Thymus (tissue), 11 donors: ENCODE results near the gene ADM. TPM values are rescaled to one million over a fixed set of nuclear protein-coding genes. Genes with fewer than 3 reads are reported as not detected.

Experiments
- DNase-seq, 9 donors: peaks; one replicate each; pipeline ENCODE4 v3.0.0-alpha.2; 2013; ENCODE audit warnings: low spot score in 9 of 9, low read depth in 6 of 9, missing footprints in 1 of 9
- H3K27ac ChIP-seq, 2 donors: one replicate each; pipeline ENCODE4 v1.5.1; 2013; ENCODE audit warnings: control low read depth in 1 of 2, low read depth in 1 of 2, low read length in 1 of 2, mild to moderate bottlenecking in 1 of 2, moderate library complexity in 1 of 2
- H3K27me3 ChIP-seq, 2 donors: one replicate each; pipeline ENCODE4 v1.5.1; 2013; ENCODE audit warnings: low read length in 1 of 2; ENCODE audit not compliant: control insufficient read depth in 2 of 2, insufficient read depth in 1 of 2
- H3K36me3 ChIP-seq, 2 donors: one replicate each; pipeline ENCODE4 v1.5.1; 2013; ENCODE audit warnings: low read length in 1 of 2, mild to moderate bottlenecking in 1 of 2, moderate library complexity in 1 of 2; ENCODE audit not compliant: control insufficient read depth in 2 of 2, insufficient read depth in 2 of 2
- H3K4me1 ChIP-seq, 2 donors: one replicate each; pipeline ENCODE4 v1.5.1; 2013; ENCODE audit warnings: low read length in 2 of 2; ENCODE audit not compliant: control insufficient read depth in 2 of 2, insufficient read depth in 2 of 2
- H3K4me3 ChIP-seq, 2 donors: one replicate each; pipeline ENCODE4 v1.5.1; 2013; ENCODE audit warnings: low read length in 2 of 2, control low read depth in 1 of 2, mild to moderate bottlenecking in 1 of 2
- H3K9me3 ChIP-seq, 2 donors: one replicate each; pipeline ENCODE4 v1.5.1; 2013; ENCODE audit warnings: low read length in 1 of 2, mild to moderate bottlenecking in 1 of 2; ENCODE audit not compliant: control insufficient read depth in 2 of 2, insufficient read depth in 1 of 2
- WGBS: extraction: QIAGEN DNeasy Blood & Tissue Kit; methylation state at CpG from one replicate; pipeline ENCODE4 v1.1.7; 2013; 5-methylcytosine and 5-hydroxymethylcytosine counted together
- polyA plus RNA-seq: library from polyadenylated mRNA; stranded (reverse); fragments of 200-250 nt; gene quantifications from one replicate; pipeline ENCODE4 v1.2.3, GENCODE V29; 2013
- total RNA-seq: library from RNA; stranded (reverse); fragments of 120-200 nt; gene quantifications from one replicate; pipeline ENCODE4 v1.2.4, GENCODE V29; 2013
- donor health status: healthy.

Gene ADM
- total and polyA plus RNA-seq, 2 donors, result 4.7 to 37.4 TPM

DNA sequence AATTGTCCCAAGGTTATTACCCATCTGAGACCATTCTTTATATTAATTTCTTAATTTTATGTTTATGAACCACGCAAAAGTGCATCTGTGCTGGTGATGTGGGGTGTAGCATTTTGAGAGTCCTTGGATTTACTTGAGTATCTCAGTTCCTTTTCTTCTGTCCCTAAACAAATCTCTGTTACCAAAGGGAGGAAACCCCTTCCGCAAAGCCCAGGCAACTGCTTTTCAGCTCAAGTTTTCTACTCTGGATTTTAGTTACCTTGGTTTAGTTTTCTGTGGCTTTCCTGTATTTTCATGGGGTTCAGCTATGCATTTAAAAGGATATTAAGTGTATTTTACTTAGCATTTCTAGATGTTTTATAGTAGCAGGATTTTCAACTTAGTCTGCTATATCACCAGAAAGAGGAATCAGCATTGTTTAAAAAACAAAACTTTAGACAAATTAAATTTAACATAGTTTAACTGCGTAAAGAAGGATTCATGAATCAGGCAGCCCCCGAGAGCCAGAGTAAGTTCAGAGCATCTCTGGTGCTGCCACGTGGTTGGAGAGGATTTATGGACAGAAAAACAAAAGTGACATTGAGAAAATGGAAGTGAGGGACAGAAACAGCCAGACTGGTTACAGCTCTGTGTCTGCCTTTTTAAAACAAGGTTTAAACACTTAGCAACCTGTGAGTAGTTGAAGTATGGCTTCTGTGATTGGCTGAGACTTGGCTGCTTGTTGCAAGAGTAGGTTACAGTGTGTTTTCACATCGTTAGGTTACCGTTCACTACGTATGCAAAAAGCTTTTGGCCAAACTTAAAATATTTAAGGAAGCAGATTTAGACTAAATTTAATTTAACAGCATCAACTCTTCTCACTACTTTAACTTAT, 9.6 kb downstream of the ADM start:
- WGBS, result 54% methylated on average over 8 of the region's 8 CpGs

DNA sequence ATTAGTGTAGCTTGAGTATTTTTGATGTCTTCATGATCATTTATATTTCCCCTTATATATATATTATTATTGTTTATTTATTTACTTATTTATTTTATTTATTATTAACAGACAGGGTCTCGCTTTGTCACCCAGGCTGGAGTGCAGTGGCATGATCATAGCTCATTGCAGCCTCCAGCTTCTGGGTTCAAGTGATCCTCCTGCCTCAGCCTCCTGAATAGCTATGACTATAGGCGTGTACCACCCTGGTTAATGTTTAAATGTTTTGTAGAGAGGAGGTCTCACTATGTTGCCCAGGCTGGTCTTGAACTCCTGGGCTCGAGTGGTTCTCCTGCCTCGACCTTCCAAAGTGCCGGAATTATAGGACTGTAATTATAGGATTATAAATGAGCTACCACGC, 10.2 kb downstream of the ADM start:
- Histone ChIP-seq H3K9me3 (no peaks in the 10 kb centered on the region), H3K27ac (no peak overlapping the region), H3K27me3 (no peaks in the 10 kb centered on the region), H3K4me3 (no peak overlapping the region), H3K4me1 (peaks cover 33 to 43% of the 10 kb centered on the region in 2 donors), H3K36me3 (no peaks in the 10 kb centered on the region)
- DNase-seq, result no peak
- 98% methylated on average over 6 of the region's 6 CpGs for whole genome bisulfite sequencing

More for the DNA sequence above, 9.6 kb downstream of the ADM start:
- Histone ChIP-seq H3K27me3 (no peaks in the 10 kb centered on the region), H3K4me1 (peaks cover 27 to 36% of the 10 kb centered on the region in 2 donors), H3K9me3 (no peaks in the 10 kb centered on the region), H3K36me3 (no peaks in the 10 kb centered on the region), H3K4me3 (no peak overlapping the region), H3K27ac (no peak overlapping the region)
- DNase-seq, result peak in 3 of 9 donors; percentile 54 to 79 (median 55)

DNA sequence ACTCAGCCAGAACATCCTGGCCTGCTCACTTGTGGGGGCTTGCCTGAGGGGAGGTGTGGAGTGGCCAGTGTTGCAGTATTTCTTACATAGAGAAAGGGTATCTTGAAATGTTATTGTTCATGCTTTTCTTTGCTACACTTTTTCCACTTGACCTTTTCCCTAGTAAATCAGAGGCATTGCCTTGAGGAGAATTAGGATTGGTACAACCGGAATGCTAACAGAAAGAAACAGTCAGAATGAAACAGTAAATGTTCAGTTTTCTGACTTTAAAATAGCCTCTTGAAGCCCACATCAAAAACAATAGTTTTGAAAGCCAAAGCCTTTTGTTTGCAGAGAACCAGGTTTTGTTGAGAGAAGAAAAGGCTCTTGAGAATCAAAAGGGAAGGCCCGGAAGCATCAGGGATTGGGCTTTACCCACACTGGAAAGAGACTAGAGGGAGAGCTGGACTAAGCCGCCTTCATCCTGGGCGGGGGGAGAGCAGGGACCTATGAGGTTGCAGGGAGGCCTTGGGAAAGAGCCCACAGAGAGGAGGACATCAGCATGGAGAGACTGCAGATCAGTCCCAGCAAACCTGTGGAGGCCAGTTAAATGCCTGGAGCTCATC, 12.4 kb downstream of the ADM start:
- Histone ChIP-seq H3K4me3 (no peak overlapping the region), H3K9me3 (no peaks in the 10 kb centered on the region), H3K36me3 (no peaks in the 10 kb centered on the region), H3K27ac (peak overlapping the region in 1 of 2 donors; percentile 77), H3K27me3 (no peaks in the 10 kb centered on the region), H3K4me1 (peaks cover 34 to 39% of the 10 kb centered on the region in 2 donors)
- 83% methylated on average over 4 of the region's 4 CpGs for WGBS
- no peak for DNase-seq

DNA sequence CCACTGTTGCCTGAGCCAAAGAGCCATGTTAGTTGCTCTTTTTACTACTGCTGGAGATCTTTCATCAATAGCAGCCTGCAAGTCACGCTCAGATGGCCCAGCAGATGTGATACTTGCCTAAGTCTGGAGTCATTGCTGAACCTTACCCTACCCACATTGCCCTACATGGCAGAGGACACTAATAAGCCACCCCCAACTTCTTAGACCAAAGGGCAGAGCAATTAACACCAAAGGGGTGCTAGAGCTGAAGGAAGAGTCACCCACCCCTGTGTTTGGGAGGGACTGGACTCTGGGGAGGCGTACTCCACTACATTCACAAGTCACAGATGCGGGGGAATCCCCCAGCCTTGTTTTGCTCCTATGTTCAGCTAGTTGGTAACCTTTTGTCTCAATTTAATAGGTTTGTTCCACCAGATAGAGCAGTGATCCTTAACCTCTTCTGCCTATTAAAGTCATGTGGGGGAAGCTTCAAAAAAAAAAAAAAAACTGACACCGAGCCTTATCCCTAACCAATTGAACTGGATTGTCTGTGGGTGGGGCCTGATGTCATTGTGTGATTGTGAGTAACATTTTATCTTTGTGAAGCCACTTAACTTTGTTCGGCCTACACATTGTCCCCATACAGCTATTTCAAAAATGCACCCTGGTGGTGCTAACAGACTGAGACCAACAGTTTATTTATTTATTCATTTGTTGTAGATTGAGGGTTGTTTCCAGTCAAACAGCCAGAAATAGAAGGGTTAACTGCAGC, 13.1 kb downstream of the ADM start:
- H3K4me1 ChIP-seq, result peaks cover 36 to 45% of the 10 kb centered on the region in 2 donors
- DNase-seq, result peak in 2 of 9 donors; percentile 5 to 45
- no peaks in the 10 kb centered on the region for H3K9me3 ChIP-seq
- no peaks in the 10 kb centered on the region for H3K27me3 ChIP-seq
- H3K27ac ChIP-seq, result peak overlapping the region; percentile 46 to 77
- 76% methylated on average over 5 of the region's 5 CpGs for WGBS
- H3K36me3 ChIP-seq, result no peaks in the 10 kb centered on the region
- H3K4me3 ChIP-seq, result no peak overlapping the region

DNA sequence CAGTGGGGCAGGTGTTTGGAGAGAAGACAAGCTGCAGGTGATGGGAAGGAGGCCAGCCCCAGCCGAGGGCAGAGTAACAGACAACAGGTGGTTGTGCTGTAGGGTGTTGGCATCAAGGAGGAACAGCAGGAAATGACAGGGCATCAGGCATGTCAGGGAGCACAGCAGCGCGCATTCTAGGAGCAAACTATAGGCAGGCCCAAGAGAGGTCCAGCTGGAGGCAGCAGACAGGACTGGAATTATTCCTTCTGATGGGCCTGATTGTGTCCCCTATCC, 13.6 kb downstream of the ADM start:
- Histone ChIP-seq H3K36me3 (no peaks in the 10 kb centered on the region), H3K4me1 (peaks cover 36 to 45% of the 10 kb centered on the region in 2 donors), H3K27ac (peak overlapping the region in 1 of 2 donors; percentile 77), H3K27me3 (no peaks in the 10 kb centered on the region), H3K4me3 (no peak overlapping the region), H3K9me3 (no peaks in the 10 kb centered on the region)
- peak in 4 of 9 donors; percentile 65 to 84 (median 70) for DNase-seq
- 17% methylated on average over 3 of the region's 3 CpGs for WGBS

DNA sequence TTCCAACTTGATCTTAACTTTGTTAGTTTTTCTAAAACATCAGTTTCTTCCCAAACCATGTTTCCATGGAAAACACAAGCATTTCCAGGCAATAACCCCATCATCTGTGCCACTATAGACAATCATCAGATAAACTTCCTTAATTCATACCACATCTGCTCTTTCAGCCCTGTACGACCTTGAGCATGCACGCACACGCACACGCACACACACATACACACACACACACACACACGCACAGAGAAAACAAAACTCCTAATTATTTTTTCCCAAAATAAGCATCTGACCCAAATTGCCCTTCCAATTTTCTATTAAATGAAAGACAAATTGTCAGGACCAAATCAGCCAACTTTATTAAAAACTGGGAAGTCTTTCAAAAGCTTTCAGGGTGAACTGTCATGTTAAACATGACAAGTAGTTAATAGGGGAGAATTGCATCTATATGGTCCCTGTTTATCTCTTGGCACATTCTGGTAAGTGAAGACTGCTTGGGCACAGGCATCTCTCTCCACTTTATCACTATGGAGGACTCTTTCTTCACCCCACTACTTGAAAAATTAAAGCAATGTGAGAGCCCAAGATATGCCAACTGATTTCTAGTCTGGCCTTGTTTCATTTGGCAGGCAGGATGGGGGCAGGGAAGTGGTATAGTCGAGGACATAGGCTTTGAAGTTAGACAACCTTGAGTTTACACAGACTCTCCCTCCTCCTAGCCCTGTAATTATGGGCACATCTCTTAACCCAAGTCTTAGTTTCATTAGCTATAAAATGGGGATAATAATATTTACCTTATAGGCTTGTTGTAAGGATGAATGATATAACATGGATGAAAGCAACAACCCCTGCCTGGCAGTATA, 15.1 kb downstream of the ADM start:
- no peaks in the 10 kb centered on the region for H3K27me3 ChIP-seq
- WGBS, result 46% methylated on average over 6 of the region's 6 CpGs
- no peak overlapping the region for H3K4me3 ChIP-seq
- no peaks in the 10 kb centered on the region for H3K9me3 ChIP-seq
- peak in 2 of 9 donors; percentile 37 to 64 for DNase-seq
- no peaks in the 10 kb centered on the region for H3K36me3 ChIP-seq
- peak overlapping the region in 1 of 2 donors; percentile 41 for H3K27ac ChIP-seq
- H3K4me1 ChIP-seq, result peaks cover 36 to 43% of the 10 kb centered on the region in 2 donors

DNA sequence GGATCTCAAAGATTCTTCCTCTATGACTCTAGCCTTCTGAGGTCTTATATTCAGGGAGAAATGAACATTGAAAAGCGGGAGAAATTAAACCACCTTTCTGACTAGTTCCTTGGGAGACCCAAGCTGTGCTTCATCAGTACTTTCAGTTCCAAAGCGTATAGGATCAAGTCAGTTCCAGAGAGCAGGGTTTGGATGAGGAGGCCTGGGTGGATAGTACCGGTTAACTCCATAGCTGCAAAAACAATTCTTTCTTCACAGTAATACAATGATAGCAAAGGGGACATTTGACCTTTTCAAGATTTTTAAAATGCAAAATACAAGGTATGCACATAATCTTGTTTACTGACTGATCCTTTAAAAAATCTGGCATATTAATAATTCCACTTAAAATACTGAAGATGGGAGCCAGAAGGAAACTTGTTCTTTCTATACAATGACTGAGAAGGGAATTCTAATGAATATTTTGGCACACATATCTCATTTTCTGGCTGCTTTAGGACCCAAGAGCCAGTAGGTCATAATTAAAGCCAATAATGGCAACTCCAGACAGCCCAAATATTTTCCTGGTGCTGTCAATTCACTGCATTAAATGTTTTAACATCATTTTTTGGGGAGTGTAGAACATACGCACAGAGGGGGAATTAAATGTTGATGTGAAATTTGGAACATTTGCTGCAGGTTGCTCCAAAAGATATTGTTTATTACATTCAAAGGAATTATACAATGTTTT, 16.0 kb downstream of the ADM start:
- H3K4me1 ChIP-seq, result peaks cover 36 to 43% of the 10 kb centered on the region in 2 donors
- WGBS, result 98% methylated on average over 4 of the region's 4 CpGs
- no peak overlapping the region for H3K27ac ChIP-seq
- H3K9me3 ChIP-seq, result no peaks in the 10 kb centered on the region
- no peak for DNase-seq
- no peaks in the 10 kb centered on the region for H3K27me3 ChIP-seq
- no peaks in the 10 kb centered on the region for H3K36me3 ChIP-seq
- H3K4me3 ChIP-seq, result no peak overlapping the region

DNA sequence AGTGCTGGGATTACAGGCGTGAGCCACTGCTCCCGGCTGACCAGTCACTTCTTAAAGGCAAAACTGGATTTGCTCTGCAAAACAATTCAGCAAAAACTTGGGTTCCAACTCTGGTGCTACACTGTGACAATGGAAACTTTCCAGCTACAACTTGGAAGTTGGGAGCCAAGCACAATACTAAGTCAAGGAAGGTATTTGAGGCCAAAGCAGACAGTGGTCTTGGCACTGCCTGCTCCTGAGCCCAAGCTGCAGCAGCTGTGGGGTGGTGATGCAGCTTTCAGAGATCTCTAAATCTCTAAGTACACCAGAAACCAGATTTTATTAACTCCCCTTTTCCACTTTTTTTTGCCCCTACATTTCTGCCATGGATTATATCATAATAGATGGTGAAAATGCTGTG, 17.5 kb downstream of the ADM start:
- 100% methylated on average over 2 of the region's 2 CpGs for WGBS
- H3K27me3 ChIP-seq, result no peaks in the 10 kb centered on the region
- H3K9me3 ChIP-seq, result no peaks in the 10 kb centered on the region
- H3K27ac ChIP-seq, result no peak overlapping the region
- peaks cover 31 to 35% of the 10 kb centered on the region in 2 donors for H3K4me1 ChIP-seq
- H3K36me3 ChIP-seq, result no peaks in the 10 kb centered on the region
- H3K4me3 ChIP-seq, result no peak overlapping the region
- no peak for DNase-seq
